H1 (cell line): ENCODE results near the gene MAJIN. TPM values are rescaled to one million over a fixed set of nuclear protein-coding genes. Genes with fewer than 3 reads are reported as not detected.

Experiments used
- CTCF ChIA-PET: fragments of 300-600 bp; sonication (Branson Sonifier 250); formaldehyde crosslinking; loops from one replicate; lab custom pipeline; 2021; ENCODE audit not compliant: partially characterized antibody; lab: Charles Lee
- POLR2A ChIA-PET: fragments of 300-600 bp; sonication (Branson Sonifier 250); formaldehyde crosslinking; loops from one replicate; lab custom pipeline; 2021; ENCODE audit warnings: inconsistent platforms; ENCODE audit not compliant: partially characterized antibody; lab: Charles Lee
- DNase-seq, 2 experiments: peaks; one replicate each; pipeline versions ENCODE4 v3.0.0 to v3.0.0-alpha.2; 2010 to 2022; ENCODE audit warnings: low spot score in 2 of 2, low read depth in 1 of 2, mixed read lengths in 1 of 2
- FAIRE-seq: peaks from 2 replicates; lab custom pipeline; 2011; peaks lifted over from hg19 to GRCh38; lab: Jason Lieb, UNC
- H2AFZ ChIP-seq: 2 replicates; pipeline ENCODE4 v1.8.1; 2012; ENCODE audit warnings: low read length, inconsistent platforms
- H2AK5ac ChIP-seq: 2 replicates; pipeline ENCODE4 v1.6.1; 2013; ENCODE audit warnings: low read depth, low read length
- H2BK120ac ChIP-seq: replicated peaks from 2 replicates; pipeline ENCODE3; 2013; ENCODE audit warnings: low read depth, low read length, inconsistent platforms
- H2BK12ac ChIP-seq: 2 replicates; pipeline ENCODE4 v1.6.1; 2013; ENCODE audit warnings: low read depth, low read length
- H2BK15ac ChIP-seq: 2 replicates; pipeline ENCODE4 v1.6.1; 2013; ENCODE audit warnings: low read length
- H2BK20ac ChIP-seq: 2 replicates; pipeline ENCODE4 v1.6.1; 2013; ENCODE audit warnings: low read length
- H2BK5ac ChIP-seq: 2 replicates; pipeline ENCODE4 v1.6.1; 2013; ENCODE audit warnings: low read depth, low read length
- H3K14ac ChIP-seq: 2 replicates; pipeline ENCODE4 v1.6.1; 2013; ENCODE audit warnings: inconsistent platforms; ENCODE audit not compliant: insufficient read length
- H3K18ac ChIP-seq: 2 replicates; pipeline ENCODE4 v1.6.1; 2013; ENCODE audit warnings: low read length; ENCODE audit errors: extremely low read depth
- H3K23ac ChIP-seq: 2 replicates; pipeline ENCODE4 v1.6.1; 2013; ENCODE audit warnings: inconsistent platforms; ENCODE audit not compliant: insufficient read length
- H3K23me2 ChIP-seq: 2 replicates; pipeline ENCODE4 v1.6.1; 2013; ENCODE audit warnings: low read depth, low read length
- H3K27ac ChIP-seq: 2 replicates; pipeline ENCODE4 v1.6.1; 2011; ENCODE audit warnings: low read depth, low read length, inconsistent platforms
- H3K27me3 ChIP-seq, 4 experiments: replicated peaks in 1 of 4; 1 replicate in 1 of 4; 2 replicates in 3 of 4; pipeline versions ENCODE4 v1.6.1 to v1.8.1; 2011 to 2013; ENCODE audit warnings: low read length in 3 of 4, mild to moderate bottlenecking in 3 of 4, inconsistent platforms in 2 of 4, mixed read lengths in 2 of 4, moderate library complexity in 1 of 4; ENCODE audit not compliant: control insufficient read depth in 3 of 4, insufficient read depth in 3 of 4; ENCODE audit errors: extremely low read depth in 1 of 4
- H3K36me3 ChIP-seq, 4 experiments: 2 replicates each; pipeline versions ENCODE4 v1.6.1 to v1.8.1; 2011 to 2013; ENCODE audit warnings: mild to moderate bottlenecking in 4 of 4, low read length in 3 of 4, moderate library complexity in 2 of 4, control low read depth in 1 of 4, inconsistent platforms in 1 of 4; ENCODE audit not compliant: insufficient read depth in 4 of 4, control insufficient read depth in 2 of 4
- H3K4ac ChIP-seq: replicated peaks from 2 replicates; pipeline ENCODE3; 2013; ENCODE audit warnings: low read length, low read depth, mixed read lengths, inconsistent platforms; ENCODE audit not compliant: insufficient read length
- H3K4me1 ChIP-seq, 4 experiments: replicated peaks in 1 of 4; 1 replicate in 1 of 4; 2 replicates in 3 of 4; pipeline versions ENCODE4 v1.6.1 to v1.8.1; 2011 to 2013; ENCODE audit warnings: low read length in 3 of 4, inconsistent platforms in 2 of 4, mixed read lengths in 1 of 4; ENCODE audit not compliant: insufficient read depth in 4 of 4, control insufficient read depth in 3 of 4
- H3K4me2 ChIP-seq, 2 experiments: 2 replicates each; pipeline versions ENCODE4 v1.6.1 to v1.8.1; 2011 to 2013; ENCODE audit warnings: low read depth in 2 of 2, low read length in 2 of 2, control low read depth in 1 of 2, inconsistent platforms in 1 of 2, mild to moderate bottlenecking in 1 of 2; ENCODE audit not compliant: insufficient read depth in 1 of 2
- H3K4me3 ChIP-seq, 4 experiments: fragments of 200-600, 300-600 bp in 1 of 4; sonication (generic), shearing (Covaris generic), sonication (Bioruptor Twin) in 1 of 4; 2 replicates each; pipeline versions ENCODE4 v1.5.1 to v1.8.1; 2011 to 2016; ENCODE audit warnings: low read length in 4 of 4, low read depth in 3 of 4, control low read depth in 2 of 4, inconsistent platforms in 2 of 4, mild to moderate bottlenecking in 2 of 4, mixed read lengths in 1 of 4, moderate library complexity in 1 of 4; ENCODE audit not compliant: insufficient read depth in 2 of 4; ENCODE audit errors: extremely low read depth in 1 of 4
- H3K56ac ChIP-seq: replicated peaks from 2 replicates; pipeline ENCODE3; 2013; ENCODE audit warnings: low read depth, mild to moderate bottlenecking, mixed read lengths, low read length, inconsistent platforms; ENCODE audit not compliant: insufficient read length
- H3K79me1 ChIP-seq: 2 replicates; pipeline ENCODE4 v1.6.1; 2013; ENCODE audit warnings: low read depth, low read length, control low read depth
- H3K79me2 ChIP-seq, 2 experiments: 2 replicates each; pipeline versions ENCODE4 v1.6.1 to v1.8.1; 2012 to 2013; ENCODE audit warnings: low read length in 2 of 2, mild to moderate bottlenecking in 2 of 2, inconsistent platforms in 1 of 2; ENCODE audit not compliant: insufficient read depth in 2 of 2, control insufficient read depth in 1 of 2
- H3K9ac ChIP-seq, 4 experiments: replicated peaks in 1 of 4; 1 replicate in 1 of 4; 2 replicates in 3 of 4; pipeline versions ENCODE4 v1.6.1 to v1.8.1; 2011 to 2013; ENCODE audit warnings: low read depth in 3 of 4, low read length in 3 of 4, control low read depth in 2 of 4, mild to moderate bottlenecking in 2 of 4, moderate library complexity in 2 of 4, inconsistent platforms in 1 of 4; ENCODE audit errors: extremely low read depth in 1 of 4
- H3K9me3 ChIP-seq, 2 experiments: 2 replicates each; pipeline versions ENCODE4 v1.6.1 to v1.8.1; 2012 to 2013; ENCODE audit warnings: mild to moderate bottlenecking in 2 of 2, moderate library complexity in 2 of 2, control low read depth in 1 of 2, inconsistent platforms in 1 of 2, low read depth in 1 of 2, low read length in 1 of 2, mixed read lengths in 1 of 2; ENCODE audit not compliant: insufficient read depth in 2 of 2
- H4K20me1 ChIP-seq, 2 experiments: replicated peaks in 1 of 2; 2 replicates each; pipeline versions ENCODE3 to v1.8.1; 2011 to 2013; ENCODE audit warnings: inconsistent platforms in 2 of 2, low read length in 2 of 2, mild to moderate bottlenecking in 1 of 2; ENCODE audit not compliant: insufficient read depth in 2 of 2, control insufficient read depth in 1 of 2
- H4K5ac ChIP-seq: 2 replicates; pipeline ENCODE4 v1.6.1; 2013; ENCODE audit warnings: low read length, low read depth, mixed read lengths, inconsistent platforms; ENCODE audit not compliant: insufficient read length
- H4K8ac ChIP-seq: 2 replicates; pipeline ENCODE4 v1.8.0; 2013; ENCODE audit warnings: mild to moderate bottlenecking, moderate library complexity, low read length, inconsistent platforms; ENCODE audit not compliant: insufficient read depth; ENCODE audit errors: extremely low read depth
- H4K91ac ChIP-seq: replicated peaks from 2 replicates; pipeline ENCODE3; 2013; ENCODE audit warnings: low read length, mixed read lengths, inconsistent platforms; ENCODE audit not compliant: insufficient read length
- ASH2L ChIP-seq: fragments of 200-600, 300-600 bp; sonication (generic); IDR thresholded peaks from one replicate; pipeline ENCODE4 v1.7.1; 2017; ENCODE audit warnings: low read length
- KDM5A ChIP-seq: fragments of 200-600 bp; IDR thresholded peaks from 2 replicates; pipeline ENCODE4 v1.7.1; 2012; ENCODE audit warnings: mild to moderate bottlenecking, low read length, inconsistent platforms, mixed read lengths
- SRF ChIP-seq: IDR thresholded peaks from 2 replicates; pipeline ENCODE4 v1.6.1; 2011; ENCODE audit warnings: mild to moderate bottlenecking, low read depth, low read length, moderate library complexity
- YY1 ChIP-seq: IDR thresholded peaks from 2 replicates; pipeline ENCODE4 v1.6.1; 2011; ENCODE audit warnings: low read depth, mild to moderate bottlenecking, low read length
- WGBS, 2 experiments: shearing (Covaris generic) in 1 of 2; methylation state at CpG; one replicate each; pipeline versions ENCODE4 v1.1.6 to v1.1.7; 2013 to 2015; ENCODE audit warnings: low lambda C conversion rate in 2 of 2, mixed read lengths in 2 of 2, inconsistent platforms in 1 of 2, low coverage in 1 of 2, missing lambda C conversion rate in 1 of 2; ENCODE audit not compliant: insufficient replicate concordance in 2 of 2, insufficient coverage in 1 of 2, insufficient read length in 1 of 2; ENCODE audit errors: extremely low coverage in 1 of 2, missing lambda C conversion rate in 1 of 2; 5-methylcytosine and 5-hydroxymethylcytosine counted together
- polyA plus RNA-seq, 7 experiments: library from polyadenylated mRNA; depleted of rRNA in 3 of 7; stranded (reverse) in 5 of 7; unstranded in 2 of 7; fragments of >200 nt in 5 of 7; fragments of 200-250 nt in 2 of 7; gene quantifications; 1 replicate in 5 of 7; 2 replicates in 1 of 7; 4 replicates in 1 of 7; pipeline versions ENCODE4 v1.2.1 to v1.2.3, GENCODE V29; 2011 to 2013; ENCODE audit warnings: missing spikeins in 2 of 7, mixed read lengths in 2 of 7
- total RNA-seq: library from RNA; stranded (reverse); fragmentation: NEBNext Ultra II Directional; extraction: Animal tissue kit (Norgen Biotek cat#: 25700); gene quantifications from 2 replicates; pipeline ENCODE4 v1.2.1, GENCODE V29; 2021

MAJIN gene
- total and polyA plus RNA-seq, 2 of the 8 experiments (the other 6 are each of a cell fraction or from before 2014, with no cell fraction given): not detected

GRCh38 chr11:64998141-64998540, 26.2 kb upstream of the MAJIN start:
- Histone ChIP-seq H3K4me3 (no peak overlapping the region), H3K23me2 (no peaks in the 10 kb centered on the region), H3K27ac (no peak overlapping the region), H3K79me1 (no peaks in the 10 kb centered on the region), H4K5ac (no peak overlapping the region), H3K27me3 (no peaks in the 10 kb centered on the region), H4K91ac (no peak overlapping the region), H3K9me3 (no peaks in the 10 kb centered on the region), H2BK120ac (no peak overlapping the region), H4K20me1 (no peaks in the 10 kb centered on the region), H2BK5ac (no peak overlapping the region), H3K56ac (no peak overlapping the region), H3K14ac (no peak overlapping the region), H3K18ac (no peak overlapping the region), H2AFZ (0 out of 2 replicates have a peak overlapping the region, but pooled peaks have one; percentile 81), H3K4ac (no peak overlapping the region), H3K9ac (no peak overlapping the region), H3K36me3 (no peaks in the 10 kb centered on the region), H2BK20ac (no peak overlapping the region; the same call in 1 of the 2 replicates), H3K4me2 (no peak overlapping the region), H2BK15ac (no peak overlapping the region), H3K23ac (no peak overlapping the region), H3K4me1 (peaks cover 0 to 9% (median 1%) of the 10 kb centered on the region in 4 experiments; a peak in 2 of 7 replicates), H3K79me2 (no peaks in the 10 kb centered on the region), H4K8ac (no peak overlapping the region), H2BK12ac (no peak overlapping the region), H2AK5ac (no peak overlapping the region)
- ChIA-PET POLR2A (interaction anchor here (0.9 to 2.8 kb wide), 4 partner anchors 15 to 219 kb away, joined by 3 to 20 read pairs (median 5); partner anchors contain the start of genes ARL2, PPP2R5B and SF1), CTCF (interaction anchor here (0.6 to 6.1 kb wide), 12 partner anchors 15 to 150 kb away, joined by 3 to 65 read pairs (median 4); partner anchors contain the start of genes ARL2 and SNX15)
- TF ChIP-seq SRF (peak; percentile 85), ASH2L (no peak), YY1 (0 out of 2 replicates have a peak, but pooled peaks have one; percentile 32), KDM5A (no peak)
- DNase-seq: no peak
- WGBS, 2 experiments: 81% methylated on average over 1 of the region's 1 CpG; no CpG with 5 or more reads in 1 of the 2 experiments
- no peak for FAIRE-seq
